ENCODE measurements around the gene CCDC93. TPM values are rescaled to one million over a fixed set of nuclear protein-coding genes. Genes with fewer than 3 reads are reported as not detected.
A peak's percentile ranks its signal among the peaks of the same experiment; 100 is the strongest.

The CCDC93 gene
- total RNA-seq, 1 experiment from 2014 or later = 34.7 TPM

DNA sequence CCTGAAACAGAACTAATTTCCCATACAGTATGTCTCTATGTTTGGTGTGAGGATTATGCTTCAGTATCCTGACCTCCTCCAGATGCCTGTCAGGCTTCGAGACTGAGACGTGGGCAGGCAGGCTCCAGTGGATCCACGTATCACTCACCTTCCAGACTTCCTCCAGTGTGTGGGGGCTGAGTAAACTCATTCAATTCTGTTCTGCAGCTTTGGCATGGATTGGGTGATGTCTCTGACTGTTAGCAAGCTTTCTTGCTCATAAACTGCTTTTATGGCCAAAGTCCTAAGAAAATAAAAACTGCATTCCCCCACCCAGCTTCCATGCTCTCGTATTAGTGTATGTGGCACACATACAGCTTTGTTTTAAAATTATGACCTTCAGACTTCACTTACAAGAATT lies 53.6 kb downstream of the CCDC93 start:
- H3K4me1 Mint-ChIP-seq (ENCODE audit: low read depth, unreplicated experiment) = peaks cover 39% of the 10 kb centered on the region
- H3K4me3 ChIP-seq (ENCODE audit: low read depth, low read length) = no peak overlapping the region
- ChIA-PET POLR2A (no interaction called here), CTCF (interaction anchor here (0.7 to 1.0 kb wide), 2 partner anchors 42 to 43 kb away, joined by 3 read pairs; no protein-coding TSS in a partner anchor)
- TF ChIP-seq, protein P1, sequence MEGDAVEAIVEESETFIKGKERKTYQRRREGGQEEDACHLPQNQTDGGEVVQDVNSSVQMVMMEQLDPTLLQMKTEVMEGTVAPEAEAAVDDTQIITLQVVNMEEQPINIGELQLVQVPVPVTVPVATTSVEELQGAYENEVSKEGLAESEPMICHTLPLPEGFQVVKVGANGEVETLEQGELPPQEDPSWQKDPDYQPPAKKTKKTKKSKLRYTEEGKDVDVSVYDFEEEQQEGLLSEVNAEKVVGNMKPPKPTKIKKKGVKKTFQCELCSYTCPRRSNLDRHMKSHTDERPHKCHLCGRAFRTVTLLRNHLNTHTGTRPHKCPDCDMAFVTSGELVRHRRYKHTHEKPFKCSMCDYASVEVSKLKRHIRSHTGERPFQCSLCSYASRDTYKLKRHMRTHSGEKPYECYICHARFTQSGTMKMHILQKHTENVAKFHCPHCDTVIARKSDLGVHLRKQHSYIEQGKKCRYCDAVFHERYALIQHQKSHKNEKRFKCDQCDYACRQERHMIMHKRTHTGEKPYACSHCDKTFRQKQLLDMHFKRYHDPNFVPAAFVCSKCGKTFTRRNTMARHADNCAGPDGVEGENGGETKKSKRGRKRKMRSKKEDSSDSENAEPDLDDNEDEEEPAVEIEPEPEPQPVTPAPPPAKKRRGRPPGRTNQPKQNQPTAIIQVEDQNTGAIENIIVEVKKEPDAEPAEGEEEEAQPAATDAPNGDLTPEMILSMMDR (IDR thresholded peaks at IDR 0.05; ENCODE audit: insufficient read depth in 1 of 2, low read depth in 1 of 2, low read length in 1 of 2, severe bottlenecking in 1 of 2, unreplicated experiment in 1 of 2) = no peak
- H3K36me3 Mint-ChIP-seq (ENCODE audit: insufficient read depth, unreplicated experiment) = peaks cover 50% of the 10 kb centered on the region
- DNase-seq = no peak
- no peaks in the 10 kb centered on the region for H3K9me3 ChIP-seq
- intact Hi-C loops (cut with micrococcal nuclease; ENCODE audit: unreplicated experiment) = no loop called here
- peaks cover 14% of the 10 kb centered on the region for H3K9me3 Mint-ChIP-seq (ENCODE audit: unreplicated experiment)
- no peaks in the 10 kb centered on the region for H3K27me3 Mint-ChIP-seq (ENCODE audit: insufficient read depth, unreplicated experiment)
- peaks cover 5% of the 10 kb centered on the region; the same call in 1 of the 2 replicates for H3K36me3 ChIP-seq (ENCODE audit: control insufficient read depth, insufficient read depth, low read length)
- no peaks in the 10 kb centered on the region for H3K27me3 ChIP-seq (replicated peaks; ENCODE audit: control insufficient read depth, insufficient read depth, low read length)
- no peak overlapping the region for H3K4me3 Mint-ChIP-seq (ENCODE audit: unreplicated experiment)
- H3K27ac Mint-ChIP-seq (ENCODE audit: unreplicated experiment) = no peak overlapping the region
- BruUV-seq (replicated peaks) = no TSS peak
- peaks cover 32% of the 10 kb centered on the region for H3K4me1 ChIP-seq

DNA sequence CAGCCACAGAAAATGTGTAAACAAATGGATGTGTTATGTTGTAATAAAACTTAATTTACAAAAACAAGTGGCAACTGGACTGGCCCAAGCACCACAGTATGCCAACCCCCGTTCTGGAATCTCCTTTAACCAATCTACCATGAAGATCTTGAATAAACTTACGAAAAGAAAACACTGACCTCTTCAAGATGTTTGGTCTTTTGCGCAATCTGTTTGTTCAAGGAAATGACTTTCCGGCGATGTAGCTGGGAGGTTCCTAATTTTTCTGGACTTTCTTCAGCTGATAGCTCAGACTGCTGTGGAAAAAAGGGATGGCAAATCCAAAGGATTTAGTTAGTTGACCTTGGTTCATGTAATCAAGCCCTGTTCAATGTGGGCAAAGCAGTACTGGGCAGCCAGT lies 55.7 kb downstream of the CCDC93 start:
- no TSS peak for BruUV-seq (replicated peaks)
- intact Hi-C loops (cut with micrococcal nuclease; ENCODE audit: unreplicated experiment) = loop anchor here (1.0 kb wide), 1 partner anchor 24 kb away; no protein-coding TSS in a partner anchor
- no peaks in the 10 kb centered on the region for H3K9me3 ChIP-seq
- no peak overlapping the region for H3K4me3 Mint-ChIP-seq (ENCODE audit: unreplicated experiment)
- H3K9me3 Mint-ChIP-seq (ENCODE audit: unreplicated experiment) = peaks cover 14% of the 10 kb centered on the region
- no peaks in the 10 kb centered on the region for H3K27me3 ChIP-seq (replicated peaks; ENCODE audit: control insufficient read depth, insufficient read depth, low read length)
- TF ChIP-seq, protein P1 (IDR thresholded peaks at IDR 0.05; ENCODE audit: insufficient read depth in 1 of 2, low read depth in 1 of 2, low read length in 1 of 2, severe bottlenecking in 1 of 2, unreplicated experiment in 1 of 2) = no peak
- H3K4me1 ChIP-seq = peaks cover 23% of the 10 kb centered on the region
- H3K27ac Mint-ChIP-seq (ENCODE audit: unreplicated experiment) = peak overlapping the region; percentile 72
- CTCF ChIA-PET = interaction anchor here (0.6 to 2.7 kb wide), 2 partner anchors 45 to 144 kb away, joined by 3 to 8 read pairs; partner anchors contain the start of gene DDX18
- peak; percentile 36 to 44 for DNase-seq
- no peak overlapping the region for H3K4me3 ChIP-seq (ENCODE audit: low read depth, low read length)
- no peaks in the 10 kb centered on the region for H3K27me3 Mint-ChIP-seq (ENCODE audit: insufficient read depth, unreplicated experiment)
- H3K4me1 Mint-ChIP-seq (ENCODE audit: low read depth, unreplicated experiment) = peaks cover 25% of the 10 kb centered on the region
- H3K36me3 Mint-ChIP-seq (ENCODE audit: insufficient read depth, unreplicated experiment) = peaks cover 36% of the 10 kb centered on the region
- H3K36me3 ChIP-seq (ENCODE audit: control insufficient read depth, insufficient read depth, low read length) = peaks cover 5% of the 10 kb centered on the region
- POLR2A ChIA-PET = no interaction called here

DNA sequence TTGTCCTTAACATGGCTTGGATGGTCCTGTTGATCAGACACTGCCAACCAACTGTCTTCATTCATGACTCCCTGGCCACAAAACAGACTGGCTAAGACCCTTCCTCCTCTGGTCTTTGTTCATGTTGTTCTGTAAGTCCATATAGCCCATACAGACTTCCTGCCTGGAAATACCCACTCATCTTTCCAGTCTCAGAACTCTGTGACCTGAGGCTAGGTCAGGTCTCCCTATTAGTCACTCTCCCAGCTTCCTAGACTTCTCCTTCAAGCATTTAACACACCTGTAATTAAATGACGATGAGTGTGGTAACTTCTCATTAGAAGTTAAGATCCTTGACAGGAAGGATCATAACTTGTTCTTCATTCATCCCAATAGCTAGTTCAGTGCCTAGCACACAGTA lies 56.3 kb downstream of the CCDC93 start:
- peaks cover 14% of the 10 kb centered on the region for H3K9me3 Mint-ChIP-seq (ENCODE audit: unreplicated experiment)
- no peak overlapping the region for H3K4me3 Mint-ChIP-seq (ENCODE audit: unreplicated experiment)
- Histone ChIP-seq H3K27me3 (replicated peaks; ENCODE audit: control insufficient read depth, insufficient read depth, low read length) (no peaks in the 10 kb centered on the region), H3K36me3 (ENCODE audit: control insufficient read depth, insufficient read depth, low read length) (peaks cover 5% of the 10 kb centered on the region), H3K9me3 (no peaks in the 10 kb centered on the region), H3K4me3 (ENCODE audit: low read depth, low read length) (no peak overlapping the region), H3K4me1 (peaks cover 23% of the 10 kb centered on the region)
- H3K4me1 Mint-ChIP-seq (ENCODE audit: low read depth, unreplicated experiment) = peaks cover 20% of the 10 kb centered on the region
- peak overlapping the region; percentile 72 for H3K27ac Mint-ChIP-seq (ENCODE audit: unreplicated experiment)
- intact Hi-C loops (cut with micrococcal nuclease; ENCODE audit: unreplicated experiment) = loop anchor here (1.0 kb wide), 1 partner anchor 25 kb away; no protein-coding TSS in a partner anchor
- H3K27me3 Mint-ChIP-seq (ENCODE audit: insufficient read depth, unreplicated experiment) = no peaks in the 10 kb centered on the region
- TF ChIP-seq, protein P1 (IDR thresholded peaks at IDR 0.05; ENCODE audit: insufficient read depth in 1 of 2, low read depth in 1 of 2, low read length in 1 of 2, severe bottlenecking in 1 of 2, unreplicated experiment in 1 of 2) = no peak
- POLR2A ChIA-PET = no interaction called here
- peaks cover 35% of the 10 kb centered on the region for H3K36me3 Mint-ChIP-seq (ENCODE audit: insufficient read depth, unreplicated experiment)
- no TSS peak for BruUV-seq (replicated peaks)
- CTCF ChIA-PET = interaction anchor here (0.6 to 2.7 kb wide), 2 partner anchors 46 to 143 kb away, joined by 3 to 8 read pairs; partner anchors contain the start of gene DDX18
- DNase-seq = no peak
